DOHH2 (cell line): ENCODE results near the gene IER5L.

Experiments used
- CTCF ChIP-seq: fragments of 200-600 bp; sonication (generic); IDR thresholded peaks from one replicate; pipeline ENCODE4 v1.5.1; 2014; ENCODE audit warnings: antibody characterized with exemption, mild to moderate bottlenecking, low read depth, low read length; ENCODE audit not compliant: poor library complexity, severe bottlenecking
- EZH2phosphoT487 ChIP-seq: fragments of 200-600 bp; sonication (generic); IDR thresholded peaks from 2 replicates; pipeline ENCODE4 v1.6.1; 2017; ENCODE audit warnings: borderline replicate concordance, mild to moderate bottlenecking, antibody characterized with exemption, low read length, moderate library complexity, mixed read lengths

DNA sequence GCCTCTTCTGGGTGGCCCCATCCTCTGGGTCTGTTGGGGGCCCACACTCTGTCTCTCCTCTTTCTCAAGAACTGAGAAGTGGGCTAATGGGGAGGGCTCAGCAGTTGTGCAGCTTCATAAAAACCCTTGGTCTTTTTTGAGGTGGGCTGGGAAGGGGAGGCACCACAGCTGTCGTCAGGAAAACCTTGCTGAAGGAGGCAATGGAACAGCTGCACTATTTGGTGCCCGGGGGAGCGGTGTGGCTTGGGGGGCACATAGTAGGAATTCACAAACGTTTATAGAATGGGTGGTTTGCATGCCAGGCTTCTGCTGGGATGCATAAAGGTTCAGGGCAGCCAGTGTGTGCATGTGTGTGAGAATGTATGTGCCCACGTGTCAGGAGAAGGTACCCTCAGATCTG, 3.2 kb upstream of the IER5L start:
- TF ChIP-seq CTCF (no peak), EZH2phosphoT487 (no peak)
